HG03039 (cell line): Measurements from ENCODE around the gene MAP2K5.

Source experiments
- ATAC-seq: cut with Tn5 transposase; IDR thresholded peaks from one replicate; pipeline ENCODE4 v1.9.1; 2021; ENCODE audit warnings: mild to moderate bottlenecking, moderate library complexity; ENCODE audit not compliant: unreplicated experiment

The MAP2K5 gene

DNA sequence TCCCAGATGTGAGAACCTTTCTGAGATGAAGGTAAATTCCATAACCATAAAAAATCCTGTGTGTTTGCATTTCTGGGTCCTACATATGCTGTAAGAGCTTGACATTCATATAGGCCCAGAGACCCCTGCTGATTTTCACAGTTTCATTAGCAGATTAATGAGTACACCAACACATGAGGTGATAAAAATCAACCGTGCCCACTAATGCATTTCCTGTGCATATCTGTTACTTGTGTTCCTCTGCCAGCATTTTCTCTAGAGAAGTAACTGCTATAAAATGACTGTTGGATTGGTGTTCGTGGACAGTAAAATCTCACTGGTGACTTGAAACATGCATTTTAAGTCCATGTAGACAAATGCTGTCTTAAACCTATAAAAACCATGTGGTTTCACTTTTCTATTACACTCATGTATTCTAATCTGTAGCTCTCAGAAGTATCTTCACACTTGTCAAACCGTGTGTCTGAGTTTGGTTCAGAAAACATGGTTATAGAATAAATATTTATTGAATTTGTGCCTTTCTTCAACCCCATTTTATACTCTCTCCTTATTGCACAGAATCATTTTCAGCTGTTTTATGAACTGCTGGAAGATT lies 14.6 kb downstream of the MAP2K5 start:
- ATAC-seq: no peak

DNA sequence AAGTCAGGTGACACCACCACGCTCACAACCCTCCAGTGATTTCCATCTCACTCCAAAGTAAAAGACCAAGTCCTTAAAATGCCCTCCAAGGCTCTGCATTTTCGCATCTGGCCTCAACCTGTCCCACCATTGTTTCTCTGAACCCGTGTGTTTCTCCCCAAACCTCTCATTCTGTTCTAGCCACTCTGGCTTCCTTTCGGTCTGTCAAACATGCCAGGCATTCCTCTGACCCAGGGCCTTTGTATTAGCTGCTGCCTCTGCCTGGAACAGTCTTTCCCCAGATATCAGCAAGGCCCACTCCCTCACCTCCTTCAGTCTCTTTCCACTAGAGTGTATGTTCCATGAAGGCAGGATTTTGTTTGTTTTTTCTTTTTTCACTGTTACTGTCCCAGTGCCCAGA lies 16.0 kb downstream of the MAP2K5 start:
- ATAC-seq: no peak

DNA sequence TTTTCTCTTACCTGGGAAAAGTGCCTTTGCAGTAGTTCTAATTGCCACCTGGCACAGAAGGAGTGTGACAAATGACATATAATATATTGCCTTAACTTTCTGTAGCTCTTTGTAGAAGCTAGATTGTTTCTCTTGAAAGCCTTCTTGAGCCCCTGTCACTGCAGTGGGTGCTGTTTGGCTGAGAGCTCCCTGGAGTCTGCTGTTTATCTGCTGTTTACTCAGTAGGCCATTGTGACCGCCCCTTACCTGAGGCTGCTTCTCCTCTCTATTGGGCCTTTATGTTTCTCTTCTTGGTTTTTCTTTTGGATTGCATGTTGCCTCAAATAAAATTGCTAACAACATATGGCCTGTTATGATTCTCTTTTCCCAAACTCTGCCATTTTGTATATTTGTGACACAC lies 16.7 kb downstream of the MAP2K5 start:
- no peak for ATAC-seq

DNA sequence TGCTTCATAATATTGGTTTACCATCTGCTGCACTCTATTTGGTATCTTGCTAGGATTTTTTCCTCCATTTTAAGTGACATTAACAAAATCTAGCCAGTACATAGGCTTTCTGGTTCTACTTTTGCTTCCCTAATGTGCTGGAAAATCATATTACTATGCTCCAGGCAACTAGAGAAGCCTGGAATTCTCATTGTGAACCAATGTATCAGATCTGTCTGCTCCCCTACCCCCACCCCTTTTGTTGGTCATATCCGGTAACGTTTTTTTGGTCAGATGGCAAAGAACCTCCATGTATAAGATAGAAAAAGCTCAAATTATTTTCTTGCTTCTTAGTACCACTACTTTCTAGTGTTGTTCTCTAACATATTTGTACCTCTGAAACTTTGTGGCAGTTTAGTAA lies 17.1 kb downstream of the MAP2K5 start:
- no peak for ATAC-seq

DNA sequence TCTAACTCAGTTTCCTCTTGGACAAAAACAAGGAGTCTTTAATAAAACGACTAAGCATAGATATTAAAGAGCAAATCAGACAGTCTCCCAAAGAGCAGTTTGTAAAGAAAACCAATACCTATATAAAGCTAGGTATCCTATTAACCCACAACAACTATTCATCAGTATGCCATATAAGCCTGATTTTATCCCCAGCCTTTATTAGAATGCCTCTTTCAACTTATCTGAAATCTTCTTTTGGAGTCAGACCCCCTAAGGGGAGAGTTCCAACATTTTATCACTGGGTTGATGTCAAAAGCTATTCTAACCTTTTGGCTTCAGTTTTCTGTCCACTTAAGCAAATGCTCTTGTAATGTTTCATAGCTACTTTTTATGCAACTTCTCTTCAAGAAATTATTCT lies 17.8 kb downstream of the MAP2K5 start:
- ATAC-seq: no peak

DNA sequence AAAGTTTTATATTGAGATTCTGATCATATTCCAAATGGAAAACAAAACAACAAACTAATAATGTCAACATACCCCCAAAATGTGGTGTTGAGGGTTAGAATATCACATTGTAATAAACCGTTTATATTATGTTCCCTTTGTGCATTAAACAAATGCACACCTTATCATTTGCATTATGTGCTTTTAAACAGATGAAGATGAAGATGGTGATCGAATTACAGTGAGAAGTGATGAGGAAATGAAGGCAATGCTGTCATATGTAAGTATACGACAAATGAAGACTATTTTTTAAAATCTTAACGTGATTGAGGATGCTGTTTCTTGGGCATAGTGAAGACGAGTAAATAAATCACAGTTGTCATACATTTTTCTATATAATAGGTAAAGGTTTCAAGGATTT lies 20.6 kb downstream of the MAP2K5 start:
- ATAC-seq: no peak

DNA sequence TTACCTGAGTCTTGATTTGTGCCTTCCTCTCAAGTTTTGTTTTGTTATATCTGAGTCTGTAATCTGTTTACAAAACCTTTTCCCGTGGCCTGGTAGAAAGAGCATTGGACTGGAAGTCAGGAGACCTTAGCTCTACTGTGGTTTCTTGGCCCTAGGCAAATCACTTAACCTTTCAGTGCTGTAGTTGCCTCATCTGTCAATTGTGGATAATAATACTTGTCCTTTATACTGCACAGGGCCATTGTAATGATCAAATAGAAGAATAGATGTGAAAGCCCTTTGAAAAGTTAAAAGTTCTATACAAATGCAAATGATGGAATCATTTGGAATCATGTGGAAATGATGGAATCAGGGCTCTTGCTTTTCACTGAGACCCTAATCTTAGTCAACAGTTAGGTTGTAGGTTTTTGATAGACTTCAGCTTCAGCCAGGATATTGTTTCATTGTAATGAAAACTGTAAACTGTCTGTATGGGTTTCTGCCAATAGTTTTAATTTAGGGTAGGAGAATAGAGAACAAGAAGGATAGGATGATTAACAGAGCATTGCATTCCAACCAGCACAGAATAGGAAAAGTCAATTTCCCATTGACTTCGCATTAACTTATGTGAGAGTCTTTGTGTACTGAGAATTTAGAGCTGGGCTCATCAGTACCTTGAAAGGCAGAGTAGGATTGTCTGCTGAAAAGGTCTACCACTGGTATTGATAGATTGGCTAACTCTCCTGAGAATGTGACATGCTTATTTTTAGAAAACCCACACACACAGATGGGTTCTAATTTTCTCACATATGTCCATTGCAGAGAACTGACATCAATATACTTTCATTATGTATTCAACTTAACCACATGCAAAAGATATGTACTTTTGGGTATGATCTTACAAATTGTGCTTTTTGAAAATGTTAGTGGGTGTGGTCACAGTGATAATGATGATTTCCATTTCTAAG lies 21.8 kb downstream of the MAP2K5 start:
- ATAC-seq: peak; percentile 93

DNA sequence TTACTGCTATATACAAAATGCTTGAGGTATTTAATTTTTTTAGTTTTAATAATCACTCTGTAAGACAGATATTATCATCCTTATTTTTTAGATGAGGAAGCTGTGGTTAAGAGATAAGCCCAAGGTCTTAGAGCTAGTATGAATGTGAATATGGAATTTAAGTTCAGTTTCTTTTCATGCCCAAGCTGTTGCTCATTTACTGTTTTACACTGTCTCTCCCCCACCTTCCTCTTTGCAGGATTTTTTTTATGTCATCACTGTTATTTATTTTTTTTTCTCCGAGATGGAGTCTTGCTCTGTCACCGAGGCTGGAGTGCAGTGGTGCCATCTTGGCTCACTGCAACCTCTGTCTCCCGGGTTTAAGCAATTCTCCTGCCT lies 22.5 kb downstream of the MAP2K5 start:
- ATAC-seq: peak; percentile 20

DNA sequence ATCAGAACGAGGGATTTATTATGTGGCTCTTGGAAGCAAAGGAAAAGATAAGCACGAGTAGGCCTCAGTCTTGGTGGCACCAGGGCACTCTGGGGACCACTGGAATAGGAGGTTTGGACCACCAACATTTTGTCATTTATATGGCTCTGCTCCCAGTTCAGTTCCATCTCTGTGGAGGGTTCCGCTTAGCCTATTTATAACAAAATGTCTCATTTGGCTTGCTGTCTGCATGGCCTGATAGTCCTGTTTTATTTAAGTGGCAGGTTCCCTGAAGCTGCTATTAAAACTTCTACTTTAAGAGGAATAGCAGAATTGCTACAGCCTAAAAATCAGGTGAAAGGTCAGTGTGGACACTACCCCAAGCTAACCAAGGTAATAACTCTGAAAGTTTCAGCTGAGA lies 27.2 kb downstream of the MAP2K5 start:
- no peak for ATAC-seq

DNA sequence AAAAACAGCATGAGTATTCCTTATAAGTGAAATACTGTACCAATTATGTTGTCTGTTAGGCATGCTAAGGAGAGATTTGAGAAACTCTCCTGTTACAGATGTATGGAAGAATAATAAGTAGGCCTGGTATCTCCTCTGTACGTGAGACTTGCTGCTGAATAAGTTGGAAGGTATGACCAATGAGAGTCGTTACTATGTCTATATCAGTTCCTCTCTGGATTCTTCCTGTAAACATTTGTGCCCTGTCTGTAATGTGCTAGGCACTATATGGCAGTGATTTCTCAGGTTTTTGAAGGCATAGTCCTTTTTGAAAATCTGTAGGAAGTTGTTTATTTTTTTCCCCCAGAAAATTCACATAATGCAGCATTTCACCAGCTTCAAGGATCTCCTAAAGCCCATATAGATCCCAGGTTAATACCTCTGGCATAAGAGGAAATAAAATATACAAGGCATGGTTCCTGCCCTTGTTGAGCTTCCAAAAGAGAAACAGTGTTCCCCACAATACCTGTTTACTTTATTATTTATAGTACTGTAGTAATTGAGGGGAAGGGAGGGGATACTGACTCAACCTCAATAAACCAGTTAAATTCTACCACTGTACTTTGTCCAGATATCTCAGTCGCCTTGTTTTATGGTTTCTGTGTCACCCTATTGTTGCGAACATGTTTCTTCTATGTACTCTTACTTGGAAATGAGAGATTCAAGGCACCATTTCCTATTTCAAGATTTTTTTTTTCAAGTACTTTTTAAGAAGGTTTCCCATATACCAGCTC lies 28.6 kb downstream of the MAP2K5 start:
- ATAC-seq: no peak

DNA sequence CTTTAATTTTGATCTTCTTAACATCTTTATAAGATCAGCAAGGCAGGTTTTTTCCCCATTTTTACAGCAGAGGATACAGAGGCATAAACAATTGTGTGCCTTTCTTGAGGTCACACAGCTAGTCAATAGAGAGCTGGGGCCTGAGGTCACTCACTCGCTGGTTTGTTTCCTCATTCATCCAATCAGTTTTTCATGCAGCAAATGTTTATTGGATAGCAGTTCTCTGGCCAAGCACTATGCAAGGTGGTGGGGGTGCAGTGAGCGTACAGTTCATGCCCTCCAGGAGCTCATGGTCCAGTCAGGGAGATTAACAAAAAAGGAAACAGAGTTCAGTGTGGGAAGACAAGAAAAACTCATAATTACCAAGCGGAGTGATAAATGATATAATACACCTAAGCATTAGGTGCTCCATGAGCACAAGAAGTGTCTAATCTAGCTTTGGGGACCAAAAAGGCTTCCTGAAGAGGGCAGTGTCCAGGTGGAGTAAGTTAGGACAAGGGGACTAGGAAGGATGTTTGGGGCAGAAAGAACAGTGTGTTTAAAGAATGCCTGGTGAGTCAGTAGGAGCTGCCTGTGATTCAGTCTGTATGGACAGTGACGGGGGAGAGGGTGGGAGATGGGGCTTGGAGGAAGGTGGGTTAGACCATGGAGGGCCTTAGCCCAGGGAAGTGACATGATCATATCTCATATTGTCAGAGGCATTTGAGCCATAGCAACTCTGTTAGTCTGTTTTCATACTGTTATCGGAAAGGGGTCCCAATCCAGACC lies 29.3 kb downstream of the MAP2K5 start:
- no peak for ATAC-seq

DNA sequence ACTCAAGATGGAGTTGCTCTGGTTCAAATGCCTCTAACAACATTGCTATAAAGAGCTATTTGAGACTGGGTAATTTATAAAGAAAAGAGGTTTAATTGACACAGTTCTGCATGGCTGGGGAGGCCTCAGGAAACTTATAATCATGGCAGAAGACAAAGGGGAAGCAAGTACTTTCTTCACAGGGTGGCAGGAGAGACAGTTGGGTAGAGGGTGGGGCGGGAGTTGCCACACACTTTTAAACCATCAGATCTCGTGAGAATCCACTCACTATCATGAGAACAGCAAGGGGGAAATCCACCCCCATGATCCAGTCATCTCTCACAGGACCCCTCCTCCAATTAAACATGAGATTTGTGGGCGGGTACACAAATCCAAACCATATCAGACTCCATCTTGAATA lies 30.7 kb downstream of the MAP2K5 start:
- ATAC-seq: no peak

DNA sequence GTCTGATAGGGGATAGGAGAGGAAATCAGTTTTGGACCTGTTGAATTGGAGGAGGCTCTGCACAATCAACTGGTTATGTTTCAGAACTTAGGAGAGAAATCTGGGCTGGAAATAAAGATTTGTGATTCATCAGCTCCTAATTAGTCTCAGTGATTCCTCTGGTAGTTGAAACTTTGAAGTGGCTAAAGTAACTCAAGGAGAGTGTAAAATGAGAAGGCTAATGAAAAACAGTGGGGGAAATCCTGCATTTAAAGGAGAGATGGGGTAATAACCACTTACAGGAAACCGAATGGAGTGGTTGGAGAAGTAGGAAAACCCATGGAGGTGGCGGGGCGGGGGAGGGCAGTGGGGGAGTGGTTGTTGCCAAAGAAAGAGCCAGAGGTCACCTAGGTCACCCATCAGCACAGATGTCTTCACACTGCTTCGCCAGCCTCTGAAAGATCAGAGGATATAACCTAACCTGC lies 32.6 kb downstream of the MAP2K5 start:
- no peak for ATAC-seq

DNA sequence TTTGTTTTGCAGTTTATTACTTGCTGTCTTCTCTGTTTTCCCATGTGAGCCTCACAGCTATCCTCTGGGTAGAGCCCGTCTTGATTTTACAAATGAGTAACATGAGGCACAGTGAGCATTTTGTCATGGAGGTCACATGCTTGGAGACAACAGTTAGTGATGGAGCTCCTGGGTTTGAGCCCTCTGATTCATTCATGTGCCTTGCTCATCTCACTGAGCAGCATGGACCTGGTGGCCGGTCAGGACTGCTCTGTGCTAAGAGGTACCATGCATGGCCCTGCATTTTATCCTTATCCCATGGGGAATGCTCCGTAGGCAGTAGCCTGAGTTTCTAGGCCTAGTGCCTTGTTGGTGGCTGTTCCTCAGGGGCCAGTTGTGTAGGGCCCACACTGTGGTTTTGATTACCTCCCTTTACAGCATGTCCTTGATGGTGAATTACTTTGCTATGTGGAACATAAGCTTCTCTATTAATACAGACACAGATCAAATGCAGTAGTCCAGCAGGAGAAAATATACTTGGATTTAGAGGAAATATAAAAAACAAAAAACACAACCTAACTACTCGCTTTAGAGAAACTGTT lies 35.6 kb downstream of the MAP2K5 start:
- ATAC-seq: no peak

DNA sequence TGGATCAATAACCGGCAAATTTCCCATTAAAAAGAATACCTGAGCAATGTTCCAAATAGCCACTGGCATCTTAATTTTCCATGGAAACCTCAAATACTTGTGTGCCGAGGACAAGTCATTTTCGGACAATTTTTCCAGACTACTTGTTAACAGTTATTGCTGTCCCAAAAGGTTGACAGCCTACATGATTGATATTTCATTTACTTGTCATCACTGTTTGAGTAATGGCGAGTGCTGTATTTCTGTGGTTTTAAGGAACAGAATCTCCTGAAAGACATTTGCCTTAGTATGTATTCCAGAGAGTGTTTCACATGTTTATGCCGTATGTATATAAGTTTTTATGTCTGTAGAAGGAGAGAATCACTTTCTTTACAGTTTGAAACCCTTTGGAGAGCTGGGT lies 36.7 kb downstream of the MAP2K5 start:
- no peak for ATAC-seq

DNA sequence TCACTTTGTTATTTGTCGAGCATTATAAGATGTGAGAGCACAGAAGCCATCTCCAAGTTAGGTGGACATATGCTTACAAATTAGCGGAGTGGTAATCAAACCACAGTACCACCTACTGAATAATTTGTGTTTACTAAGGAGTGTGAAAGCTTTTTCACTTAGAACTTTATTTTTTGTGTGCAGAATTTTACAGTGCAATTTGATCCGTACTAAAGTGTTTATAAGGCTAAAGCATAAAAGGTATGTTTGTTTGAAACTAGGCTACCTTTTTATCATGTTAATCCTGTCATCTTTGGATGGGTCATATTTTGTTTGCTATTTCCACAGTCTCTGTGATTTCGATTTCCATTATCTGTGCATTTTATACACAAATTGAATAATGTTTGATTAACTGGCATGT lies 37.5 kb downstream of the MAP2K5 start:
- ATAC-seq: no peak

DNA sequence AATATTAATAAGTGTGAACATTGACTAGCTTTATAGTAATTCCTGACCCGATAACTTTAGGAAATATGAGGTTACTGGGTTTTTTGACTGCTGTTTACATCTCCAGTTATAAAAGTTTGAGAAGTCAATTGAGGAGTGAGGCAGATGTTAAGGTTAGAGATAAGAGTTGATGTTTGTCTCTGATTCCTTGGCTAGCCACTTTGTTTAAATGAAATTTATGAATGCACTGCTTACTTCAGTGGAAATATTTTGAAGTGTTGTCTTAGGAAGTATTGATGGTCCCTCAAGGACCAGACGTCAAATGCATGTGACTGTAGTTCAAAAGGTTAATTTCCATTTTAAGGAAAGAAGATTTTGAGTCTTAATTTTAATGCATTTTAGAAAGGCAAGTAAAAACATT lies 41.7 kb downstream of the MAP2K5 start:
- no peak for ATAC-seq

DNA sequence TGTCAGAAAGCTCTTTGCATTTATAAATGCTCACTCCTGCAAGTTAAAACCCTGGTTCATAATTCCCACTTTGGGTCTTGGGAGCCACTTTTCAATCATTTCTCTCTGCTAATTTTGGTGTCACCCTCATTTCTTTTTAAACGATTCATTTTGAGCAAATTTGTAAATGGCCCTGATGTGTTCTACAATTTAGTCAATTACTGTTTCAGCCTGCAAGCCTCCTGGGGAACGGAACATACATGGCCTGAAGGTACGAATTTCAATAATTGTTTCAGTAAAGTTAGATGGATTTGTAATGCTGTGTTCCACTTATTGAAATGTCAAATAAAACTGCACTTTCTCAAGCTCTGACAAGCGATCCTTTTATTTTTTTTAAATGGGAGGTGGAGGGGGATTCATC lies 43.2 kb downstream of the MAP2K5 start:
- ATAC-seq: no peak

DNA sequence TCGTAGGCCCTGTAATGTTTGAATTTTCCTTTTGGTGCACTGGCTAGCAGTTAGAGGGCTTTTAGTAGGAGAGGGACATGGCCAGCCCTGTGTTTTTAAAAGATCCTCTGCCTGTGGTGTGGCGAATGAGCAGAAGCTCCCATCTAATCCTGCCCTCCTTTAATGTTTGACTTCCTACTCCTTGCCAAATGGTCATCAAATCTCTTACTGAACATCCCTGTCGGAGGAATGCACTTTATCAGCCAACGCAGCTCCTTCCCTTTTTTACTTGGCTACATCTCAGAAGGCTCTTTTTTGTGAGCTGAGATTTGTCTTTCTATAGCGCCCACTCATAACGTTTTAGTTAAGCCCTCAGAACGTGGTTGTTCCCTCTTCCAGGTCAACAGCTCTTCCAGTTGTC lies 44.8 kb downstream of the MAP2K5 start:
- no peak for ATAC-seq

DNA sequence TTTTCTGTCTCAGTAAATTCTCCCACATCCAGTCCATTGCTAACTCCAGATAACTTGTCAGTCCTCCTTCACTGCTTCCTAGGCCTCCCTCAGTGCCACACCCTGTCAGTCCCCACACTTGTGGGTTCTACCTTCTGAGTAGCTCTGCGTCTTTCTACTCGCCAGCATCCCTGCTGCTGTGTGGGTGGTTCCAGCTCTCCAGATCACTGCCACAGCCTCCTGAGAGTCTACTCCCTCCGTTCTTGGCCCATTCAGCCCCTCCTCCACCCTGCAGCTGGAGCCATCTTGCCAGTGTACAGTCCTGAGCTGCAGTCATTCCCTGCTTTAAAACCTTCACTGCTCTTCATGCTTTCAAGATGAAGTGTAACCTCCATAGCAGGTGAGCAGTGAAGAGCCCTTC lies 45.3 kb downstream of the MAP2K5 start:
- no peak for ATAC-seq

DNA sequence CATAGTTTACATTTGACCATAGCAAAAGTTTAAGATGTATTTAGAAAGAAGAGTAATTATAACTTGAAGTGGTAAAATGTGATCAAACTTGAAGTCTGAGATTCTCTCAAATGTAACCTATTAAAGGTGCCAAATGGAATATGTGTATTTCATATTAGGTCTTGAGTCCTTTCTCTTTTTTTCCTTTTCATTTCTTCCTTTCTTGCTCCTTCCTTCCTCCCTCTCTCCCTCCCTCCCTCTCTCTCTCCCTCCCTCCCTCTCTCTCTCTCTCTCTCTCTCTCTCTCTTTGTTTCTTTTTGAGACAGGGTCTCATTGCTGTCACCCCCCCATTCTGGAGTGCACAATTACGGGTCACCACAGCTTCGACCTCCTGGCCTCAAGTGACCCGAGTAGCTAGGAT lies 47.7 kb downstream of the MAP2K5 start:
- ATAC-seq: no peak
